ENCODE measurements around the gene ATG101. TPM values are rescaled to one million over a fixed set of nuclear protein-coding genes. Genes with fewer than 3 reads are reported as not detected.

The ATG101 gene
- total and polyA plus RNA-seq, 4 donors = 22.1 to 64.3 (median 36.7) TPM

- DNase-seq = peak; percentile 75 to 87 (median 76)
- TF ChIP-seq CTCF (IDR thresholded peaks at IDR 0.05; ENCODE audit: control extremely low read depth, extremely low read depth) = peak; percentile 89
- Histone ChIP-seq H3K9ac (ENCODE audit: insufficient read depth in 1 of 2, low read length in 2 of 2) (no peak overlapping the region), H3K27ac (ENCODE audit: low read depth in 1 of 2, low read length in 1 of 2) (peak overlapping the region; percentile 22 to 52), H3K36me3 (ENCODE audit: control insufficient read depth in 4 of 4, insufficient read depth in 4 of 4, low read length in 4 of 4) (no peaks in the 10 kb centered on the region), H3K27me3 (ENCODE audit: control insufficient read depth in 3 of 3, insufficient read depth in 3 of 3, low read length in 2 of 3) (peaks cover 0 to 9% (median 0%) of the 10 kb centered on the region in 3 donors), H3K4me1 (ENCODE audit: control insufficient read depth in 5 of 5, insufficient read depth in 5 of 5, low read length in 5 of 5) (peaks cover 0 to 15% (median 8%) of the 10 kb centered on the region in 5 donors), H3K9me3 (ENCODE audit: control insufficient read depth in 4 of 4, insufficient read depth in 3 of 4, low read length in 3 of 4) (no peaks in the 10 kb centered on the region), H3K4me3 (peak overlapping the region; percentile 18)
- peak; percentile 83 for ATAC-seq (ENCODE audit: insufficient read depth, low FRiP score)
- 1% methylated on average over 68 to 70 of the region's 70 CpGs for WGBS, 2 donors
Measured at GRCh38 chr12:52023182-52023975, 46.4 kb upstream of the ATG101 start.

GRCh38 chr12:52023976-52024688, 45.6 kb upstream of the ATG101 start:
- Histone ChIP-seq H3K36me3 (ENCODE audit: control insufficient read depth in 4 of 4, insufficient read depth in 4 of 4, low read length in 4 of 4) (no peaks in the 10 kb centered on the region), H3K9ac (ENCODE audit: insufficient read depth in 1 of 2, low read length in 2 of 2) (no peak overlapping the region), H3K9me3 (ENCODE audit: control insufficient read depth in 4 of 4, insufficient read depth in 3 of 4, low read length in 3 of 4) (no peaks in the 10 kb centered on the region), H3K27ac (ENCODE audit: low read depth in 1 of 2, low read length in 1 of 2) (peak overlapping the region in 1 of 2 donors; percentile 22), H3K27me3 (ENCODE audit: control insufficient read depth in 3 of 3, insufficient read depth in 3 of 3, low read length in 2 of 3) (peaks cover 0 to 9% (median 0%) of the 10 kb centered on the region in 3 donors), H3K4me3 (no peak overlapping the region), H3K4me1 (ENCODE audit: control insufficient read depth in 5 of 5, insufficient read depth in 5 of 5, low read length in 5 of 5) (peaks cover 0 to 15% (median 8%) of the 10 kb centered on the region in 5 donors)
- DNase-seq = no peak
- TF ChIP-seq CTCF (IDR thresholded peaks at IDR 0.05; ENCODE audit: control extremely low read depth, extremely low read depth) = no peak
- 26% methylated on average over 20 of the region's 20 CpGs for WGBS, 2 donors
- ATAC-seq (ENCODE audit: insufficient read depth, low FRiP score) = no peak

- H3K36me3 ChIP-seq (ENCODE audit: control insufficient read depth in 4 of 4, insufficient read depth in 4 of 4, low read length in 4 of 4) = no peaks in the 10 kb centered on the region
- H3K9ac ChIP-seq (ENCODE audit: insufficient read depth in 1 of 2, low read length in 2 of 2) = no peak overlapping the region
- H3K27ac ChIP-seq (ENCODE audit: low read depth in 1 of 2, low read length in 1 of 2) = peak overlapping the region in 1 of 2 donors; percentile 76
- H3K4me1 ChIP-seq (ENCODE audit: control insufficient read depth in 5 of 5, insufficient read depth in 5 of 5, low read length in 5 of 5) = peaks cover 0 to 15% (median 8%) of the 10 kb centered on the region in 5 donors
- WGBS, 2 donors = 54 to 55% methylated on average over 15 of the region's 15 CpGs
- H3K9me3 ChIP-seq (ENCODE audit: control insufficient read depth in 4 of 4, insufficient read depth in 3 of 4, low read length in 3 of 4) = no peaks in the 10 kb centered on the region
- H3K4me3 ChIP-seq = no peak overlapping the region
- H3K27me3 ChIP-seq (ENCODE audit: control insufficient read depth in 3 of 3, insufficient read depth in 3 of 3, low read length in 2 of 3) = peaks cover 0 to 9% (median 0%) of the 10 kb centered on the region in 3 donors
- no peak for TF ChIP-seq CTCF (IDR thresholded peaks at IDR 0.05; ENCODE audit: control extremely low read depth, extremely low read depth)
- DNase-seq = peak in 1 of 3 donors; percentile 46
- ATAC-seq (ENCODE audit: insufficient read depth, low FRiP score) = no peak
Measured at GRCh38 chr12:52024845-52025230, 44.9 kb upstream of the ATG101 start.
